ENCODE measurements around the gene RORC.
"Not testable (repeated sequence)": the region's sequence is repeated elsewhere in the genome, so short reads cannot be mapped to it uniquely, and the experiment has no call there.

RORC gene

DNA sequence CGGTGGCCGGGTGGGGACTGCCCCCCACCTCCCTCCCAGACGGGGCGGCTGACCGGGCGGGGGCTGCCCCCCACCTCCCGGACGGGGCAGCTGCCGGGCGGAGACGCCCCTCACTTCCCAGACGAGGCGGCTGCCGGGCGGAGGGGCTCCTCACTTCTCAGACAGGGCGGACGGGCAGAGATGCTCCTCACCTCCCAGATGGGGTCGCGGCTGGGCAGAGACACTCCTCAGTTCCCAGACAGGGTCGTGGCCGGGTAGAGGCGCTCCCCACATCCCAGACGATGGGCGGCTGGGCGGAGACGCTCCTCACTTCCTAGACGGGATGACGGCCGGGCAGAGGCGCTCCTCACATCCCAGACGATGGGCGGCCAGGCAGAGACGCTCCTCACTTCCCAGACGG is 62.3 kb downstream of the RORC start:
- FAIRE-seq, result not testable (repeated sequence)

DNA sequence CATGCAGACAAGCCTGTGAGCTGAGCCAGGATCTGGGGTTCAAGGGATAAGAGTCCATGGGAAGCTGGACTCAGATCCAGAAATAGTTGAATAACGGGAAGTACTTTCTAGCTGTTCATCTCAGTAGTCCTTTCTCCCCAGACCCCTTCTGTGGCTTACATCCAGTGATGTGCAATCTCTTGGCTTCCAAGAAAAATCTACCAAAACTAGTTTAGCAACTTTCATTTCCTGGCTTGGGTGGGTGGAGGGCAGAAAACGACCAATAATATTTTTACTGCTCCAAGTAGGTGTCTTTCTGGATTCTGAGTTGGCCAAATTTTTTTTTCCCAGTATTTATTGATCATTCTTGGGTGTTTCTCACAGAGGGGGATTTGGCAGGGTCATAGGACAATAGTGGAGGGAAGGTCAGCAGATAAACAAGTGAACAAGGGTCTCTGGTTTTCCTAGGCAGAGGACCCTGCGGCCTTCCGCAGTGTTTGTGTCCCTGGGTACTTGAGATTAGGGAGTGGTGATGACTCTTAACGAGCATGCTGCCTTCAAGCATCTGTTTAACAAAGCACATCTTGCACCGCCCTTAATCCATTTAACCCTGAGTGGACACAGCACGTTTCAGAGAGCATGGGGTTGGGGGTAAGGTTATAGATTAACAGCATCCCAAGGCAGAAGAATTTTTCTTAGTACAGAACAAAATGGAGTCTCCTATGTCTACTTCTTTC is 63.1 kb downstream of the RORC start:
- FAIRE-seq, result not testable (repeated sequence)

- FAIRE-seq, result no peak
Measured at GRCh38 chr1:151763990-151764389, 67.6 kb downstream of the RORC start.

DNA sequence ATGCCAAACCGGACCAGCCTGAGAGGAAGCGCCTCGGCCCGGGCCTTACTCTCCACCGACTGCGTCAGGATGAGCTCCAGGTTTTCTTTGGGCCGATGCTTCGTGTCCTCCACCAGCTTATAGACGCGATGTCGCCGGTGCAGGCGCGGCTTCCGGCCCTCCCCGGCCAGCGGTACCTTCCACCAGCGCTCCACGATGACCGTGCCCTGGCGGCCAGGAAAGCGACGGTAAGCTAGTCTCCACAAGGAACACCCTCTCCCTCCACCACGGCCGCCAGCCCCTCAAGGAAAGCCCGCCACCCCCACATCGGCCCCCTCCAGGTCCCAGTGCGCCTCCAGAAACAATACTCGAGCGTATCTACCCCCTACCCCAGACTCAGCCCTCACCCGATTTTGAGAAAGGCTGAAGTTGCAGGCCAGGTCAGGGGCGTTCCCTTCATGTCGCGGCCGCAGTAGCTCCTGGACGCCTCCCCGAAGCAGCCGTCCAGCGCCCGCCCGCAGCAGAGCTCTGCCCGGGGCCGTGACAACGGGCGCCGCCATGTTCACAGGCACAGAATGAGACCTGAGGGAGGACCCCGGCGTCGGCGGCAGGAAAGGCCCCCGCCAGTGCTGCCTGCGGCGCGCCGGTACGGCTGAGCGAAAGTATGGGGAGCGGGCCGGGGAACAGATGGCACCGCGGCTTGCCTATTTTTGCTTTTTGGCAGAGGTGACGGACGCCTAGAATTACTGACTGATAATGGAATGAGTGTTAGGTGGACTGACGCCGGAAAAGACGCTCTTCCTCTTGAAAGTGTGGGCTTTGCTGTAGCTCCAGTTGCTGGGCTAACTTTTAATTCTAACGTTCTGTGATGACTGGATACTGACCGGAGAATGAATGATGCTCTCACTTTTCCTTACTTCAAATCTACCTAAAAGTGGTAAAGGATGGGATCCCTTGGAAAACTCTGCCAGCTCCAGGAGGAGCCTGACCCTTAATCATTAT is 68.4 kb downstream of the RORC start, which contains the start of gene MRPL9:
TSS of gene MRPL9 (minus strand) at position 556 of the 981 bp plus-strand sequence. CDS start at position 539, 17 bp downstream.
- peak; percentile 81 for FAIRE-seq

GRCh38 chr1:151760597-151761385 is 70.8 kb downstream of the RORC start:
- FAIRE-seq, result no peak

- FAIRE-seq, result no peak
Measured at GRCh38 chr1:151759241-151759640, 72.4 kb downstream of the RORC start.

DNA sequence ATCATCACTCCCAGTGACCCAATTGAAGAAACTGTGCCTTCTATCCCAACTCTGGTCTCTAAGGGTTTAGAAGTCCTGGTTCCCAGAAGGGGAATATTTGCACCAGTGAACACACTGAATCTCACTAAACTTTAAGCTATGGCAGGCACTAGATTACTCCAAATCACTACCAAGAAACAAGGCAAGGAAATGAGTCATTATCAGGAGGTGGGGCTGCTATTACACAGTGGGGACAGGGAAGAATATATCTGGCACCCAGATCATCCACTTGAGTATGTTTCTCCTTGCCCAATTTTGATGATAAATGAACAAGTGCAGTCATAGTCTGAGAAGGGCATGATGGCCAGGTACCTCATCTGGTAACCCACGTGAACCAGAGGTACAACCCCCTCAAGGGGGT is 75.3 kb downstream of the RORC start:
- no peak for FAIRE-seq
